GM21360 (cell line): ENCODE results near the gene PLEKHG7.
"Not testable (repeated sequence)": the region's sequence is repeated elsewhere in the genome, so short reads cannot be mapped to it uniquely, and the experiment has no call there.

ENCODE experiments used
- ATAC-seq: cut with Tn5 transposase; IDR thresholded peaks from one replicate; pipeline ENCODE4 v1.9.1; 2021; ENCODE audit warnings: mild to moderate bottlenecking, moderate library complexity; ENCODE audit not compliant: unreplicated experiment

The PLEKHG7 gene

DNA sequence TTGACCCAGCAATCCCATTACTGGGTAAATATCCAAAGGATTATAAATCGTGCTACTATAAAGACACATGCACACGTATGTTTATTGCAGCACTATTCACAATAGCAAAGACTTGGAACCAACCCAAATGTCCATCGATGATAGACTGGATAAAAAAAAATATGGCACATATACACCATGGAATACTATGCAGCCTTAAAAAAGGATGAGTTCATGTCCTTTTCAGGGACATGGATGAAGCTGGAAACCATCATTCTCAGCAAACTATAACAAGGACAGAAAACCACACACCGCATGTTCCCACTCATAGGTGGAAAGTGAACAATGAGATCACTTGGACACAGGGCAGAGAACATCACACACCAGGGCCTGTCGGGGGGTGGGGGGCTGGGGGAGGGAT, 91.6 kb downstream of the PLEKHG7 start:
- ATAC-seq = not testable (repeated sequence)

DNA sequence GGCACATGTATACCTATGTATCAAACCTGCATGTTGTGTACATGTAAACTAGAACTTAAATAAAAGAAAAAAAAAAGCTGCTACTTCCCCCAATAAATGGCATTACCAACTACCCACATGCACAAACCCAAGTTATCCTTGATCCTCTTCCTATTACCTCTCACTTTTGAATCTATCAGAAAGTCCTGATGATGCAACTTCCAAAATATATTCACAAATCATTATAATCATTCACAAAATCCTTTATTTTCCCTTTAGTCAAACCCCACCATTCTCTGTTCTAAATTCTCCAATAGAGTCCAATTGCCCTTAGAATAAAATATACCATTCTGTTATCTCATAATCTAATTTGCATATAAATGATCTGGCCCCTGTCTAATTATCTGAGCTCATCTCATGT, 92.0 kb downstream of the PLEKHG7 start:
- ATAC-seq = no peak

DNA sequence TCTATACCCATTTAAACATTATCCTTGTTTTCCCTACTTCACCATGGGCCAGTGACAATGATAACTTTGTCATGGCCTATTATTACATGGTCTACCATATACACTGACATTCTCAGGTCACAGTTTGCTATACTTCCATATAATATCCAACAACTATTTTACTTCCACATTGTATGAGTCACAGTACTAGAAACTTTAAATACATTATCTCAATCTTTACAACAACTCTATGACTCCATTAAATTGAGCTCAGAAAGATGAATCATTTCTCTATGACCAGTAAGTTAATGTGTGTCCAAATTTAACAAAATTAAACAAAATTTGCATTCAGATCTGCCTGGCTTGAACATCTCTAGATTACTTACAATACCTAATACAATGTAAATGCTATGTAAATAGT, 93.9 kb downstream of the PLEKHG7 start:
- no peak for ATAC-seq

DNA sequence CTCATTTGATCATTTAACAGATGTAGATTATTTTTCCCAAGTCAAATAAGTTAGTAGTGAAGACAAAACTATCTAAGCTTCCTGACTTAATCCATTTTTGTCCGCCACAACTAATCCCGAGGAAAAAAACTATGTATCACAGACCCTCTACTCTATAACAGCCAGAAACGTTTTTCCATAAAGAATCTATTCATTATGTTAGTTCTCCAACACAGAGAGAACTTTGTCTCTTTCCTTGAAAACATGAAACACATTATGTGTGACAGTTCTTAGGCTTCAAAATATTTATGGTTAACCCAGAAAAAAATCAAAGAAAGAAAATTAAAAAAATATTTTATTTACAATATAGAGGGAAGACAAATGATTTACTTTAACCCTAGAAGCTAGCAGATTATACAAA, 100.1 kb downstream of the PLEKHG7 start:
- ATAC-seq = no peak

DNA sequence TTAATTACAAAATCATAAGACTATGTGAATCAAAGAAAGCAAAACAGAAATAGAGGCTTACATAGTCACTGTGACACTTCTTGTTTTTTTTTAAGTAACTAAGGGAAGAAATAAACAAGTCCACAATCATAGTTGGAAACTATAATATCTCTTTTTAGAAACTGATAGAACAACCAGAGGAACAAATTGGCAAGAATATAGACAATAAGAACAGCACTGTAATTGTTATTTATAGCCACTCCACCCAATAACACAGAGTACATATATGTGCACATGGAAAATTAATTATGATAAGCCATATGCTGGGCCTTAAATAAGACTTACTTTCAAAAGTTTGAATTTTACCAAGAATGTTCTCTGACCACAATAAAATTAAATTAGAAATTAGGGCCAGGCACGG, 101.1 kb downstream of the PLEKHG7 start:
- ATAC-seq = no peak

DNA sequence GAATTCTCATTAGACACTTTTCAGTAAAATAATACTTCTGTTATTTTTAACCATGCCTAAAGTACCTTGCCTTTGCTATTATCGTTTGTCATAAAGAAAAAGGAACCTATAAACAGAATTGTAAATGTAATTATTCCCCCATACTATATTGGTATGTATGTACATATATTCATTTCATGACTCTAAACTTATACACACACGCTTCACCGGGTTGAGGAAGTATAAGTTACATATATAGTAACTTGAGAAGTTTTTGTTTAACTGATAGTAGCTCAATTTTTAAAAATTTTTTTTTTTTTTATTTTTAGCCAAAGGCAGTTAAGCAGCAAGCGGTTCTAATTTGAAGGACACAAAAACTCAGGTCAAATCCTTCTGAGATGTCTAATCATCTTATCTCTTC, 107.6 kb downstream of the PLEKHG7 start:
- ATAC-seq = peak; percentile 90

DNA sequence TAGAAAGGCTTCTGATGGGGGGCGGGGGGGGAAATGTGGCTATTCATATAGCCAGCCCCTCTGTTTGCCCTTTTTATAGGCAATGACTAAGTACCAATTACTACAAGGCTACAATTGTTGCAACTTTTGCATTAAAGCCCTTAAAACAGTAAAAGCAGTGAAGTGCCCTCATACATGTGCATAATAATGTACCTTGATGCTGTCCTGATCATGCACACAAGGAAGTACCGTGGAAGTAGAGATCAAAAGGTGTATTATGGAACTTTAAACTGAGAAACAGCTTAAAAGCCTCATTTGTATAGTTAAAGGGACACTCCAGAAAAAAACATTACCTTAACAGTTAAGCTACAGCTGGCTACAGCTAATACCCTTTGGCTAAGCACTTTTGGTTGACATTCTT, 111.8 kb downstream of the PLEKHG7 start:
- no peak for ATAC-seq

DNA sequence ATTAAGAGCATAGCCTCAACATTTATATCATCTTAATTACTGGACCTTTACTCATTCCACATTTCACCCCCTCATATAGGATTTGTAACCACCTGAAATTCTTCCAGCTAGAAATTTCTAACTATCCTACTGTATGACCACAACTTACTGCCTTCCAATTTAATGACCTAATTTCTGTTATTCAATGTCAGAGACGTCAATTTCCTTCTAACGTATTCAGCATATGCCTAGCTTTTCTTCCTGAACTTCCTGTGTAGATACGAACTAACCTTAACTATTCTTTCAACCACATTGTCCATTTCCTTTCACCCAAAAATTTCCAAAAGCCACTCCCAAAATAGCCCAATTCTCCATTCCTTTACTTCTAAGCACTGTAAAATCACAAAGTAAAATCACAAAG, 118.4 kb downstream of the PLEKHG7 start:
- ATAC-seq = no peak
